Gastrocnemius medialis (tissue), 4 donors: ENCODE measurements around the gene TIMM17A.

ENCODE experiments used
- POLR2A ChIP-seq, 2 donors: fragments of 450-650 bp; IDR thresholded peaks; one replicate each; pipeline ENCODE4 v1.6.1; 2017; ENCODE audit warnings: antibody characterized with exemption in 2 of 2, mild to moderate bottlenecking in 2 of 2, moderate library complexity in 2 of 2
- TF ChIP-seq, protein P1 (sequence below), 5 experiments: fragments of 450-650 bp in 3 of 5; fragments of 200-600 bp in 2 of 5; sonication (generic) in 2 of 5; IDR thresholded peaks in 4 of 5; conservative IDR thresholded peaks in 1 of 5; 1 replicate in 4 of 5; 2 replicates in 1 of 5; pipeline ENCODE4 v1.5.1; 2016 to 2019; ENCODE audit warnings: antibody characterized with exemption in 5 of 5, mild to moderate bottlenecking in 3 of 5, moderate library complexity in 3 of 5

DNA sequence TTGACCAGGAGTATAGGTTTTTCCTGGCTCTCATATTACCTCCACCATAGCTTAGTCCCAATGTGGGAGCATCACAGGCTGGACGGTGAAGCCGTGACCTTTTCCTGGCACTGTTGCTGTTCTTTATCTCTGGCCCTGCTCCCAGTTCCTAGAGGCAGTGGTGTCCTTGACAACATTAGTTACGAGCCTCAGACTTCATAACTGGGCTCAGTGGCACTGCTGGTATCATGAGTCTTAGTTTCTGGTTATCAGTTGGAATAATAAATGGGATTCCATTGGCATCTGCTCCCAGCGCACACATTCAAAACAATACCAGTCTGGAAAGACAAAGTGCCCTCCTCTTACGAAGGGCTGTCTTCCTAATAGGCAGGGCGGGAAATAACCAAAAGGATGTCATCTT lies 35.1 kb downstream of the TIMM17A start:
- TF ChIP-seq, protein P1, sequence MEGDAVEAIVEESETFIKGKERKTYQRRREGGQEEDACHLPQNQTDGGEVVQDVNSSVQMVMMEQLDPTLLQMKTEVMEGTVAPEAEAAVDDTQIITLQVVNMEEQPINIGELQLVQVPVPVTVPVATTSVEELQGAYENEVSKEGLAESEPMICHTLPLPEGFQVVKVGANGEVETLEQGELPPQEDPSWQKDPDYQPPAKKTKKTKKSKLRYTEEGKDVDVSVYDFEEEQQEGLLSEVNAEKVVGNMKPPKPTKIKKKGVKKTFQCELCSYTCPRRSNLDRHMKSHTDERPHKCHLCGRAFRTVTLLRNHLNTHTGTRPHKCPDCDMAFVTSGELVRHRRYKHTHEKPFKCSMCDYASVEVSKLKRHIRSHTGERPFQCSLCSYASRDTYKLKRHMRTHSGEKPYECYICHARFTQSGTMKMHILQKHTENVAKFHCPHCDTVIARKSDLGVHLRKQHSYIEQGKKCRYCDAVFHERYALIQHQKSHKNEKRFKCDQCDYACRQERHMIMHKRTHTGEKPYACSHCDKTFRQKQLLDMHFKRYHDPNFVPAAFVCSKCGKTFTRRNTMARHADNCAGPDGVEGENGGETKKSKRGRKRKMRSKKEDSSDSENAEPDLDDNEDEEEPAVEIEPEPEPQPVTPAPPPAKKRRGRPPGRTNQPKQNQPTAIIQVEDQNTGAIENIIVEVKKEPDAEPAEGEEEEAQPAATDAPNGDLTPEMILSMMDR (IDR thresholded peaks at IDR 0.05 in 4 of 5, conservative IDR thresholded peaks at IDR 0.05 in 1 of 5): no peak
- no peak for TF ChIP-seq POLR2A (IDR thresholded peaks at IDR 0.05)
